H1 (cell line): ENCODE data around the gene PARP1. TPM values are rescaled to one million over a fixed set of nuclear protein-coding genes. Genes with fewer than 3 reads are reported as not detected.

Experiments used
- CTCF ChIA-PET: fragments of 300-600 bp; sonication (Branson Sonifier 250); formaldehyde crosslinking; loops from one replicate; lab custom pipeline; 2021; ENCODE audit not compliant: partially characterized antibody; lab: Charles Lee
- POLR2A ChIA-PET: fragments of 300-600 bp; sonication (Branson Sonifier 250); formaldehyde crosslinking; loops from one replicate; lab custom pipeline; 2021; ENCODE audit warnings: inconsistent platforms; ENCODE audit not compliant: partially characterized antibody; lab: Charles Lee
- DNase-seq, 2 experiments: peaks; one replicate each; pipeline versions ENCODE4 v3.0.0 to v3.0.0-alpha.2; 2010 to 2022; ENCODE audit warnings: low spot score in 2 of 2, low read depth in 1 of 2, mixed read lengths in 1 of 2
- FAIRE-seq: peaks from 2 replicates; lab custom pipeline; 2011; peaks lifted over from hg19 to GRCh38; lab: Jason Lieb, UNC
- H2AFZ ChIP-seq: 2 replicates; pipeline ENCODE4 v1.8.1; 2012; ENCODE audit warnings: low read length, inconsistent platforms
- H2AK5ac ChIP-seq: 2 replicates; pipeline ENCODE4 v1.6.1; 2013; ENCODE audit warnings: low read depth, low read length
- H2BK120ac ChIP-seq: replicated peaks from 2 replicates; pipeline ENCODE3; 2013; ENCODE audit warnings: low read depth, low read length, inconsistent platforms
- H2BK12ac ChIP-seq: 2 replicates; pipeline ENCODE4 v1.6.1; 2013; ENCODE audit warnings: low read depth, low read length
- H2BK15ac ChIP-seq: 2 replicates; pipeline ENCODE4 v1.6.1; 2013; ENCODE audit warnings: low read length
- H2BK20ac ChIP-seq: 2 replicates; pipeline ENCODE4 v1.6.1; 2013; ENCODE audit warnings: low read length
- H2BK5ac ChIP-seq: 2 replicates; pipeline ENCODE4 v1.6.1; 2013; ENCODE audit warnings: low read depth, low read length
- H3K14ac ChIP-seq: 2 replicates; pipeline ENCODE4 v1.6.1; 2013; ENCODE audit warnings: inconsistent platforms; ENCODE audit not compliant: insufficient read length
- H3K18ac ChIP-seq: 2 replicates; pipeline ENCODE4 v1.6.1; 2013; ENCODE audit warnings: low read length; ENCODE audit errors: extremely low read depth
- H3K23ac ChIP-seq: 2 replicates; pipeline ENCODE4 v1.6.1; 2013; ENCODE audit warnings: inconsistent platforms; ENCODE audit not compliant: insufficient read length
- H3K23me2 ChIP-seq: 2 replicates; pipeline ENCODE4 v1.6.1; 2013; ENCODE audit warnings: low read depth, low read length
- H3K27ac ChIP-seq: 2 replicates; pipeline ENCODE4 v1.6.1; 2011; ENCODE audit warnings: low read depth, low read length, inconsistent platforms
- H3K27me3 ChIP-seq, 4 experiments: replicated peaks in 1 of 4; 1 replicate in 1 of 4; 2 replicates in 3 of 4; pipeline versions ENCODE4 v1.6.1 to v1.8.1; 2011 to 2013; ENCODE audit warnings: low read length in 3 of 4, mild to moderate bottlenecking in 3 of 4, inconsistent platforms in 2 of 4, mixed read lengths in 2 of 4, moderate library complexity in 1 of 4; ENCODE audit not compliant: control insufficient read depth in 3 of 4, insufficient read depth in 3 of 4; ENCODE audit errors: extremely low read depth in 1 of 4
- H3K36me3 ChIP-seq, 4 experiments: 2 replicates each; pipeline versions ENCODE4 v1.6.1 to v1.8.1; 2011 to 2013; ENCODE audit warnings: mild to moderate bottlenecking in 4 of 4, low read length in 3 of 4, moderate library complexity in 2 of 4, control low read depth in 1 of 4, inconsistent platforms in 1 of 4; ENCODE audit not compliant: insufficient read depth in 4 of 4, control insufficient read depth in 2 of 4
- H3K4ac ChIP-seq: replicated peaks from 2 replicates; pipeline ENCODE3; 2013; ENCODE audit warnings: low read length, low read depth, mixed read lengths, inconsistent platforms; ENCODE audit not compliant: insufficient read length
- H3K4me1 ChIP-seq, 4 experiments: replicated peaks in 1 of 4; 1 replicate in 1 of 4; 2 replicates in 3 of 4; pipeline versions ENCODE4 v1.6.1 to v1.8.1; 2011 to 2013; ENCODE audit warnings: low read length in 3 of 4, inconsistent platforms in 2 of 4, mixed read lengths in 1 of 4; ENCODE audit not compliant: insufficient read depth in 4 of 4, control insufficient read depth in 3 of 4
- H3K4me2 ChIP-seq, 2 experiments: 2 replicates each; pipeline versions ENCODE4 v1.6.1 to v1.8.1; 2011 to 2013; ENCODE audit warnings: low read depth in 2 of 2, low read length in 2 of 2, control low read depth in 1 of 2, inconsistent platforms in 1 of 2, mild to moderate bottlenecking in 1 of 2; ENCODE audit not compliant: insufficient read depth in 1 of 2
- H3K4me3 ChIP-seq, 4 experiments: fragments of 200-600, 300-600 bp in 1 of 4; sonication (generic), shearing (Covaris generic), sonication (Bioruptor Twin) in 1 of 4; 2 replicates each; pipeline versions ENCODE4 v1.5.1 to v1.8.1; 2011 to 2016; ENCODE audit warnings: low read length in 4 of 4, low read depth in 3 of 4, control low read depth in 2 of 4, inconsistent platforms in 2 of 4, mild to moderate bottlenecking in 2 of 4, mixed read lengths in 1 of 4, moderate library complexity in 1 of 4; ENCODE audit not compliant: insufficient read depth in 2 of 4; ENCODE audit errors: extremely low read depth in 1 of 4
- H3K56ac ChIP-seq: replicated peaks from 2 replicates; pipeline ENCODE3; 2013; ENCODE audit warnings: low read depth, mild to moderate bottlenecking, mixed read lengths, low read length, inconsistent platforms; ENCODE audit not compliant: insufficient read length
- H3K79me1 ChIP-seq: 2 replicates; pipeline ENCODE4 v1.6.1; 2013; ENCODE audit warnings: low read depth, low read length, control low read depth
- H3K79me2 ChIP-seq, 2 experiments: 2 replicates each; pipeline versions ENCODE4 v1.6.1 to v1.8.1; 2012 to 2013; ENCODE audit warnings: low read length in 2 of 2, mild to moderate bottlenecking in 2 of 2, inconsistent platforms in 1 of 2; ENCODE audit not compliant: insufficient read depth in 2 of 2, control insufficient read depth in 1 of 2
- H3K9ac ChIP-seq, 4 experiments: replicated peaks in 1 of 4; 1 replicate in 1 of 4; 2 replicates in 3 of 4; pipeline versions ENCODE4 v1.6.1 to v1.8.1; 2011 to 2013; ENCODE audit warnings: low read depth in 3 of 4, low read length in 3 of 4, control low read depth in 2 of 4, mild to moderate bottlenecking in 2 of 4, moderate library complexity in 2 of 4, inconsistent platforms in 1 of 4; ENCODE audit errors: extremely low read depth in 1 of 4
- H3K9me3 ChIP-seq, 2 experiments: 2 replicates each; pipeline versions ENCODE4 v1.6.1 to v1.8.1; 2012 to 2013; ENCODE audit warnings: mild to moderate bottlenecking in 2 of 2, moderate library complexity in 2 of 2, control low read depth in 1 of 2, inconsistent platforms in 1 of 2, low read depth in 1 of 2, low read length in 1 of 2, mixed read lengths in 1 of 2; ENCODE audit not compliant: insufficient read depth in 2 of 2
- H4K20me1 ChIP-seq, 2 experiments: replicated peaks in 1 of 2; 2 replicates each; pipeline versions ENCODE3 to v1.8.1; 2011 to 2013; ENCODE audit warnings: inconsistent platforms in 2 of 2, low read length in 2 of 2, mild to moderate bottlenecking in 1 of 2; ENCODE audit not compliant: insufficient read depth in 2 of 2, control insufficient read depth in 1 of 2
- H4K5ac ChIP-seq: 2 replicates; pipeline ENCODE4 v1.6.1; 2013; ENCODE audit warnings: low read length, low read depth, mixed read lengths, inconsistent platforms; ENCODE audit not compliant: insufficient read length
- H4K8ac ChIP-seq: 2 replicates; pipeline ENCODE4 v1.8.0; 2013; ENCODE audit warnings: mild to moderate bottlenecking, moderate library complexity, low read length, inconsistent platforms; ENCODE audit not compliant: insufficient read depth; ENCODE audit errors: extremely low read depth
- H4K91ac ChIP-seq: replicated peaks from 2 replicates; pipeline ENCODE3; 2013; ENCODE audit warnings: low read length, mixed read lengths, inconsistent platforms; ENCODE audit not compliant: insufficient read length
- BACH1 ChIP-seq: IDR thresholded peaks from 2 replicates; pipeline ENCODE4 v1.6.1; 2012; ENCODE audit warnings: low read length, improper control_type of control experiment
- CBX8 ChIP-seq: fragments of 300-800, 300-1000 bp; sonication (generic); IDR thresholded peaks from 2 replicates; pipeline ENCODE4 v1.7.1; 2016; ENCODE audit warnings: low read depth, low read length, borderline replicate concordance
- CHD1 ChIP-seq: IDR thresholded peaks from 2 replicates; pipeline ENCODE4 v1.6.1; 2012; ENCODE audit warnings: low read depth, low read length, improper control_type of control experiment
- CHD2 ChIP-seq: IDR thresholded peaks from 2 replicates; pipeline ENCODE4 v1.6.1; 2012; ENCODE audit warnings: low read length, improper control_type of control experiment
- FOSL1 ChIP-seq: IDR thresholded peaks from 2 replicates; pipeline ENCODE4 v1.6.1; 2011; ENCODE audit warnings: mild to moderate bottlenecking, low read depth, low read length, moderate library complexity; ENCODE audit not compliant: insufficient read depth
- KDM1A ChIP-seq: fragments of 200-600, 300-600 bp; sonication (generic); IDR thresholded peaks from 2 replicates; pipeline ENCODE4 v1.7.1; 2016; ENCODE audit warnings: mild to moderate bottlenecking, low read length, borderline replicate concordance
- KDM5A ChIP-seq: fragments of 200-600 bp; IDR thresholded peaks from 2 replicates; pipeline ENCODE4 v1.7.1; 2012; ENCODE audit warnings: mild to moderate bottlenecking, low read length, inconsistent platforms, mixed read lengths
- RBBP5 ChIP-seq: IDR thresholded peaks from 2 replicates; pipeline ENCODE4 v1.7.1; 2012; ENCODE audit warnings: low read depth, mild to moderate bottlenecking, inconsistent platforms, low read length, moderate library complexity, borderline replicate concordance
- RFX5 ChIP-seq: IDR thresholded peaks from 2 replicates; pipeline ENCODE4 v1.6.1; 2011; ENCODE audit warnings: low read depth, low read length, improper control_type of control experiment, borderline replicate concordance
- RXRA ChIP-seq: IDR thresholded peaks from 2 replicates; pipeline ENCODE4 v1.6.1; 2011; ENCODE audit warnings: low read depth, mild to moderate bottlenecking, low read length, moderate library complexity; ENCODE audit not compliant: insufficient read depth
- SP1 ChIP-seq: IDR thresholded peaks from 2 replicates; pipeline ENCODE4 v1.6.1; 2011; ENCODE audit warnings: low read depth, low read length
- SP4 ChIP-seq: IDR thresholded peaks from 2 replicates; pipeline ENCODE4 v1.6.1; 2012; ENCODE audit warnings: low read length, inconsistent platforms
- TAF7 ChIP-seq: optimal IDR thresholded peaks from 2 replicates; pipeline ENCODE3; 2011; ENCODE audit warnings: low read depth, mild to moderate bottlenecking, inconsistent platforms, low read length, moderate library complexity, borderline replicate concordance
- TBP ChIP-seq: IDR thresholded peaks from 2 replicates; pipeline ENCODE4 v1.6.1; 2011; ENCODE audit warnings: low read depth, low read length, improper control_type of control experiment
- TEAD4 ChIP-seq: IDR thresholded peaks from 2 replicates; pipeline ENCODE4 v1.6.1; 2012; ENCODE audit warnings: low read depth, low read length, inconsistent platforms, mixed read lengths
- WGBS, 2 experiments: shearing (Covaris generic) in 1 of 2; methylation state at CpG; one replicate each; pipeline versions ENCODE4 v1.1.6 to v1.1.7; 2013 to 2015; ENCODE audit warnings: low lambda C conversion rate in 2 of 2, mixed read lengths in 2 of 2, inconsistent platforms in 1 of 2, low coverage in 1 of 2, missing lambda C conversion rate in 1 of 2; ENCODE audit not compliant: insufficient replicate concordance in 2 of 2, insufficient coverage in 1 of 2, insufficient read length in 1 of 2; ENCODE audit errors: extremely low coverage in 1 of 2, missing lambda C conversion rate in 1 of 2; 5-methylcytosine and 5-hydroxymethylcytosine counted together
- polyA plus RNA-seq, 7 experiments: library from polyadenylated mRNA; depleted of rRNA in 3 of 7; stranded (reverse) in 5 of 7; unstranded in 2 of 7; fragments of >200 nt in 5 of 7; fragments of 200-250 nt in 2 of 7; gene quantifications; 1 replicate in 5 of 7; 2 replicates in 1 of 7; 4 replicates in 1 of 7; pipeline versions ENCODE4 v1.2.1 to v1.2.3, GENCODE V29; 2011 to 2013; ENCODE audit warnings: missing spikeins in 2 of 7, mixed read lengths in 2 of 7
- total RNA-seq: library from RNA; stranded (reverse); fragmentation: NEBNext Ultra II Directional; extraction: Animal tissue kit (Norgen Biotek cat#: 25700); gene quantifications from 2 replicates; pipeline ENCODE4 v1.2.1, GENCODE V29; 2021

PARP1 gene
- total and polyA plus RNA-seq, 2 of the 8 experiments (the other 6 are each of a cell fraction or from before 2014, with no cell fraction given) = 416 to 441 TPM

- no peak overlapping the region for H3K23ac ChIP-seq
- H3K56ac ChIP-seq = no peak overlapping the region
- H3K79me2 ChIP-seq = peaks cover 35 to 92% of the 10 kb centered on the region in 2 experiments
- FAIRE-seq (no peak), DNase-seq (no peak)
- H4K20me1 ChIP-seq = peaks cover 13 to 26% of the 10 kb centered on the region in 2 experiments
- 98% methylated on average over 4 of the region's 4 CpGs; no CpG with 5 or more reads in 1 of the 2 experiments for WGBS, 2 experiments
- H2BK5ac ChIP-seq = peak overlapping the region; percentile 97
- H3K23me2 ChIP-seq = peaks cover 14% of the 10 kb centered on the region
- H2BK12ac ChIP-seq = no peak overlapping the region
- no peak overlapping the region for H2AFZ ChIP-seq
- no peaks in the 10 kb centered on the region for H3K27me3 ChIP-seq
- H3K4me1 ChIP-seq = peaks cover 13 to 32% (median 18%) of the 10 kb centered on the region in 4 experiments
- H3K4me2 ChIP-seq = peak overlapping the region in 1 of 2 experiments; percentile 96; a peak in 1 of 4 replicates
- H3K9me3 ChIP-seq = no peaks in the 10 kb centered on the region
- CTCF ChIA-PET = interaction anchor here (0.7 to 3.5 kb wide), 13 partner anchors 10 to 206 kb away, joined by 3 to 28 read pairs (median 5); no protein-coding TSS in a partner anchor
- no peak overlapping the region for H3K4me3 ChIP-seq
- no peak overlapping the region for H3K14ac ChIP-seq
- H4K5ac ChIP-seq = peak overlapping the region; percentile 6
- no peak overlapping the region; a peak in 1 of 7 replicates for H3K9ac ChIP-seq
- H3K36me3 ChIP-seq = peaks cover 18 to 42% (median 31%) of the 10 kb centered on the region in 4 experiments
- no peak overlapping the region for H2BK20ac ChIP-seq
- H4K91ac ChIP-seq = no peak overlapping the region
- H3K27ac ChIP-seq = no peak overlapping the region; the same call in 1 of the 2 replicates
- no peak overlapping the region for H2AK5ac ChIP-seq
- no peak overlapping the region for H3K4ac ChIP-seq
- peaks cover 16% of the 10 kb centered on the region for H3K79me1 ChIP-seq
- H3K18ac ChIP-seq = peak overlapping the region; percentile 17
- H2BK15ac ChIP-seq = no peak overlapping the region
- H2BK120ac ChIP-seq = no peak overlapping the region
- H4K8ac ChIP-seq = no peak overlapping the region
- POLR2A ChIA-PET = interaction anchor here (1.1 kb wide), 1 partner anchor 94 kb away, joined by 3 read pairs; the partner anchor contains the start of gene LIN9
- TF ChIP-seq TBP (no peak), RFX5 (no peak), CHD1 (no peak), RXRA (no peak), BACH1 (no peak), KDM1A (no peak), FOSL1 (no peak), TEAD4 (no peak), CBX8 (no peak), KDM5A (no peak), TAF7 (no peak), CHD2 (no peak), RBBP5 (no peak), SP4 (no peak), SP1 (no peak)
These were observed 5.1 kb downstream of the PARP1 start for GRCh38 chr1:226402739-226403165.
